ENCODE results near the gene ZNF513. TPM values are rescaled to one million over a fixed set of nuclear protein-coding genes. Genes with fewer than 3 reads are reported as not detected.
A peak's percentile ranks its signal among the peaks of the same experiment; 100 is the strongest.

ZNF513 gene
- total RNA-seq, 1 experiment from 2014 or later, result 23.6 TPM

DNA sequence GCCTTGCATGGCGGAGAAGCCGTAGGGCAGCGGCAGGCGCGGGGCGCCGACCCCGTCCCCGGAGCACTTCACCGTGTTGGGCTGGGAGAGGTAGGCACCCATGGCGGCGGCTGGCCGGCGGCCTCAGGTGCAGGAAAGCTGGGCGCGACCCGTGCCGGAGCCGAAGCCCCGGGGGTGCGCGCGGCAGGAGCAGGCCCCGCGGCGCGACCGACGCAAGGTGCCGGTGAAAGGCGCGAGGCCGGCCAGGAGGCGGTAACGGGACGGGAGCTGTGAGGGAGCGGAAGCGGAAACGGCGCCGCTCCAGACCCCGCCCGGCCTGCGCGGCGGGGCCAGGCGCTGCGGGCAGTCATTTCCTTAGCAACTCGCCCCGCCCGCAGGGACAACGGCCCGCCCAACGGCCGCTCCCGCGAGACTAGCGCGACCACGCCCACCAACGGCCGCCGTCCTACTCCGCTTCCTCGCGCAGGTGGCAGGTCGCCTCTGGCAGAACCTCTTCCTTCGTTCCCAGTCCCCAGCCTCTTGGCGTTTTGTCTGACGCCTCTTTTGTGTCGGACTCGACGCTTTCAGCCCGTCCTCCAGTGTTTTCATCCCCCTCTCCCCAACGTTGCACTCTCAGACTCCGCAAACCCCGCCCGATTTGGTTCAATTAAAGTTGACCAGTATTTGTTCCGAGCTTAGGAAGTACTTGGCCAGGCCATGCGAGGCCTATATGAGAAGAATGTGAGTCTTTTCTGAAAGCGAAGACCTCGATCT is 29.0 kb upstream of the ZNF513 start, which contains the start of gene PPM1G (continued):
- TF ChIP-seq, protein P1, sequence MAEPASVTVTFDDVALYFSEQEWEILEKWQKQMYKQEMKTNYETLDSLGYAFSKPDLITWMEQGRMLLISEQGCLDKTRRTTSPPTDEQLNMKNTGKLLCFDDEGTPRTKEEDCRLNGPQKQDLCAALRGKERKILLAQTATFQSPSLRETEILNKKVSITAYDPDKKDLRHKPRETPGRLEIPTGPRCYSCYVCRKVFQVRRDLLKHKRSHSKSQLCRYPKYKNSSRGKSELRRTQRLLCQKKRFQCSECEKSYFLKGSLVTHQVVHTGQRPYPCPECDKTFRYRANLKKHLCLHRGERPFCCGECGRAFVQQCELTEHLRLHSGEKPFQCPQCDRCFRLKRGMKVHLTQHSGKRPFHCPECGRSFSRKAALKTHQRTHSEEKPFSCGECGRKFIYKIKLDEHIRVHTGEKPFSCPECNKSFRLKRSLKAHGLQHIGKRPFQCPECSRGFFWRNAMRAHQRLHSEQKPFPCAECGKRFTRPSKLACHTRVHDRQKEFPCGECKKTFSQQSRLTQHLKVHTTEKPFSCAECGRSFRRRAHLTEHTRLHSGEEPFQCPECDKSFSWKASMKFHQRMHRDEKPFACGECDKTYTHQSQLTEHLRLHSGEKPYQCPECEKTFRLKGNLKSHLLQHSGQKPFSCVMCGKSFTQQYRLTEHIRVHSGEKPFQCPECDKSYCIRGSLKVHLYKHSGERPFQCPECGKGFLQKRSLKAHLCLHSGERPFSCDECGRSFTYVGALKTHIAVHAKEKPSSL (CRISPR knock-in tag; conservative IDR thresholded peaks at IDR 0.05), result no peak
- TF ChIP-seq RELA (CRISPR knock-in tag; IDR thresholded peaks at IDR 0.05; ENCODE audit: borderline replicate concordance), result peak; percentile 85; the same call in 1 of the 2 replicates
- no peak for TF ChIP-seq EMX1 (CRISPR knock-in tag; IDR thresholded peaks at IDR 0.05)
- TF ChIP-seq ELF4 (CRISPR knock-in tag; IDR thresholded peaks at IDR 0.05; ENCODE audit: low read depth), result no peak
- no peak; the same call in none of the 2 replicates for TF ChIP-seq GABPB1 (CRISPR knock-in tag; IDR thresholded peaks at IDR 0.05)
- TF ChIP-seq ZBTB21 (CRISPR knock-in tag; IDR thresholded peaks at IDR 0.05; ENCODE audit: borderline replicate concordance), result peak; percentile 42; the same call in 1 of the 2 replicates
- TF ChIP-seq ZNF317 (CRISPR knock-in tag; IDR thresholded peaks at IDR 0.05; ENCODE audit: borderline replicate concordance, low read depth), result no peak
- 0 out of 2 replicates have a peak, but pooled peaks have one; percentile 27 for TF ChIP-seq TEAD1 (CRISPR knock-in tag; IDR thresholded peaks at IDR 0.05)
- TF ChIP-seq ETV6 (CRISPR knock-in tag; IDR thresholded peaks at IDR 0.05), result peak; percentile 92
- TF ChIP-seq, protein P2, sequence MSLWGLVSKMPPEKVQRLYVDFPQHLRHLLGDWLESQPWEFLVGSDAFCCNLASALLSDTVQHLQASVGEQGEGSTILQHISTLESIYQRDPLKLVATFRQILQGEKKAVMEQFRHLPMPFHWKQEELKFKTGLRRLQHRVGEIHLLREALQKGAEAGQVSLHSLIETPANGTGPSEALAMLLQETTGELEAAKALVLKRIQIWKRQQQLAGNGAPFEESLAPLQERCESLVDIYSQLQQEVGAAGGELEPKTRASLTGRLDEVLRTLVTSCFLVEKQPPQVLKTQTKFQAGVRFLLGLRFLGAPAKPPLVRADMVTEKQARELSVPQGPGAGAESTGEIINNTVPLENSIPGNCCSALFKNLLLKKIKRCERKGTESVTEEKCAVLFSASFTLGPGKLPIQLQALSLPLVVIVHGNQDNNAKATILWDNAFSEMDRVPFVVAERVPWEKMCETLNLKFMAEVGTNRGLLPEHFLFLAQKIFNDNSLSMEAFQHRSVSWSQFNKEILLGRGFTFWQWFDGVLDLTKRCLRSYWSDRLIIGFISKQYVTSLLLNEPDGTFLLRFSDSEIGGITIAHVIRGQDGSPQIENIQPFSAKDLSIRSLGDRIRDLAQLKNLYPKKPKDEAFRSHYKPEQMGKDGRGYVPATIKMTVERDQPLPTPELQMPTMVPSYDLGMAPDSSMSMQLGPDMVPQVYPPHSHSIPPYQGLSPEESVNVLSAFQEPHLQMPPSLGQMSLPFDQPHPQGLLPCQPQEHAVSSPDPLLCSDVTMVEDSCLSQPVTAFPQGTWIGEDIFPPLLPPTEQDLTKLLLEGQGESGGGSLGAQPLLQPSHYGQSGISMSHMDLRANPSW (CRISPR knock-in tag; conservative IDR thresholded peaks at IDR 0.05; ENCODE audit: low read depth), result no peak
- TF ChIP-seq, protein P3, sequence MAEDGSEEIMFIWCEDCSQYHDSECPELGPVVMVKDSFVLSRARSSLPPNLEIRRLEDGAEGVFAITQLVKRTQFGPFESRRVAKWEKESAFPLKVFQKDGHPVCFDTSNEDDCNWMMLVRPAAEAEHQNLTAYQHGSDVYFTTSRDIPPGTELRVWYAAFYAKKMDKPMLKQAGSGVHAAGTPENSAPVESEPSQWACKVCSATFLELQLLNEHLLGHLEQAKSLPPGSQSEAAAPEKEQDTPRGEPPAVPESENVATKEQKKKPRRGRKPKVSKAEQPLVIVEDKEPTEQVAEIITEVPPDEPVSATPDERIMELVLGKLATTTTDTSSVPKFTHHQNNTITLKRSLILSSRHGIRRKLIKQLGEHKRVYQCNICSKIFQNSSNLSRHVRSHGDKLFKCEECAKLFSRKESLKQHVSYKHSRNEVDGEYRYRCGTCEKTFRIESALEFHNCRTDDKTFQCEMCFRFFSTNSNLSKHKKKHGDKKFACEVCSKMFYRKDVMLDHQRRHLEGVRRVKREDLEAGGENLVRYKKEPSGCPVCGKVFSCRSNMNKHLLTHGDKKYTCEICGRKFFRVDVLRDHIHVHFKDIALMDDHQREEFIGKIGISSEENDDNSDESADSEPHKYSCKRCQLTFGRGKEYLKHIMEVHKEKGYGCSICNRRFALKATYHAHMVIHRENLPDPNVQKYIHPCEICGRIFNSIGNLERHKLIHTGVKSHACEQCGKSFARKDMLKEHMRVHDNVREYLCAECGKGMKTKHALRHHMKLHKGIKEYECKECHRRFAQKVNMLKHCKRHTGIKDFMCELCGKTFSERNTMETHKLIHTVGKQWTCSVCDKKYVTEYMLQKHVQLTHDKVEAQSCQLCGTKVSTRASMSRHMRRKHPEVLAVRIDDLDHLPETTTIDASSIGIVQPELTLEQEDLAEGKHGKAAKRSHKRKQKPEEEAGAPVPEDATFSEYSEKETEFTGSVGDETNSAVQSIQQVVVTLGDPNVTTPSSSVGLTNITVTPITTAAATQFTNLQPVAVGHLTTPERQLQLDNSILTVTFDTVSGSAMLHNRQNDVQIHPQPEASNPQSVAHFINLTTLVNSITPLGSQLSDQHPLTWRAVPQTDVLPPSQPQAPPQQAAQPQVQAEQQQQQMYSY (CRISPR knock-in tag; IDR thresholded peaks at IDR 0.05), result peak; percentile 42; the same call in 1 of the 2 replicates
- TF ChIP-seq, protein P4, sequence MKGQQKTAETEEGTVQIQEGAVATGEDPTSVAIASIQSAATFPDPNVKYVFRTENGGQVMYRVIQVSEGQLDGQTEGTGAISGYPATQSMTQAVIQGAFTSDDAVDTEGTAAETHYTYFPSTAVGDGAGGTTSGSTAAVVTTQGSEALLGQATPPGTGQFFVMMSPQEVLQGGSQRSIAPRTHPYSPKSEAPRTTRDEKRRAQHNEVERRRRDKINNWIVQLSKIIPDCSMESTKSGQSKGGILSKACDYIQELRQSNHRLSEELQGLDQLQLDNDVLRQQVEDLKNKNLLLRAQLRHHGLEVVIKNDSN (CRISPR knock-in tag; IDR thresholded peaks at IDR 0.05), result peak; percentile 56; the same call in 1 of the 2 replicates
- TF ChIP-seq, protein P5, sequence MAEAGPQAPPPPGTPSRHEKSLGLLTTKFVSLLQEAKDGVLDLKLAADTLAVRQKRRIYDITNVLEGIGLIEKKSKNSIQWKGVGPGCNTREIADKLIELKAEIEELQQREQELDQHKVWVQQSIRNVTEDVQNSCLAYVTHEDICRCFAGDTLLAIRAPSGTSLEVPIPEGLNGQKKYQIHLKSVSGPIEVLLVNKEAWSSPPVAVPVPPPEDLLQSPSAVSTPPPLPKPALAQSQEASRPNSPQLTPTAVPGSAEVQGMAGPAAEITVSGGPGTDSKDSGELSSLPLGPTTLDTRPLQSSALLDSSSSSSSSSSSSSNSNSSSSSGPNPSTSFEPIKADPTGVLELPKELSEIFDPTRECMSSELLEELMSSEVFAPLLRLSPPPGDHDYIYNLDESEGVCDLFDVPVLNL (CRISPR knock-in tag; IDR thresholded peaks at IDR 0.05; ENCODE audit: borderline replicate concordance, low read depth), result 0 out of 2 replicates have a peak, but pooled peaks have one; percentile 56
- TF ChIP-seq, protein P6, sequence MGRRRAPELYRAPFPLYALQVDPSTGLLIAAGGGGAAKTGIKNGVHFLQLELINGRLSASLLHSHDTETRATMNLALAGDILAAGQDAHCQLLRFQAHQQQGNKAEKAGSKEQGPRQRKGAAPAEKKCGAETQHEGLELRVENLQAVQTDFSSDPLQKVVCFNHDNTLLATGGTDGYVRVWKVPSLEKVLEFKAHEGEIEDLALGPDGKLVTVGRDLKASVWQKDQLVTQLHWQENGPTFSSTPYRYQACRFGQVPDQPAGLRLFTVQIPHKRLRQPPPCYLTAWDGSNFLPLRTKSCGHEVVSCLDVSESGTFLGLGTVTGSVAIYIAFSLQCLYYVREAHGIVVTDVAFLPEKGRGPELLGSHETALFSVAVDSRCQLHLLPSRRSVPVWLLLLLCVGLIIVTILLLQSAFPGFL (CRISPR knock-in tag; IDR thresholded peaks at IDR 0.05; ENCODE audit: borderline replicate concordance), result peak; percentile 41
- TF ChIP-seq, protein P7, sequence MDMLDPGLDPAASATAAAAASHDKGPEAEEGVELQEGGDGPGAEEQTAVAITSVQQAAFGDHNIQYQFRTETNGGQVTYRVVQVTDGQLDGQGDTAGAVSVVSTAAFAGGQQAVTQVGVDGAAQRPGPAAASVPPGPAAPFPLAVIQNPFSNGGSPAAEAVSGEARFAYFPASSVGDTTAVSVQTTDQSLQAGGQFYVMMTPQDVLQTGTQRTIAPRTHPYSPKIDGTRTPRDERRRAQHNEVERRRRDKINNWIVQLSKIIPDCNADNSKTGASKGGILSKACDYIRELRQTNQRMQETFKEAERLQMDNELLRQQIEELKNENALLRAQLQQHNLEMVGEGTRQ (CRISPR knock-in tag; IDR thresholded peaks at IDR 0.05), result peak; percentile 22; the same call in 1 of the 2 replicates
- TF ChIP-seq FOXJ3 (CRISPR knock-in tag; IDR thresholded peaks at IDR 0.05; ENCODE audit: borderline replicate concordance), result no peak
- peak; percentile 98 for TF ChIP-seq SP1 (CRISPR knock-in tag; conservative IDR thresholded peaks at IDR 0.05)
- TF ChIP-seq, protein P8, sequence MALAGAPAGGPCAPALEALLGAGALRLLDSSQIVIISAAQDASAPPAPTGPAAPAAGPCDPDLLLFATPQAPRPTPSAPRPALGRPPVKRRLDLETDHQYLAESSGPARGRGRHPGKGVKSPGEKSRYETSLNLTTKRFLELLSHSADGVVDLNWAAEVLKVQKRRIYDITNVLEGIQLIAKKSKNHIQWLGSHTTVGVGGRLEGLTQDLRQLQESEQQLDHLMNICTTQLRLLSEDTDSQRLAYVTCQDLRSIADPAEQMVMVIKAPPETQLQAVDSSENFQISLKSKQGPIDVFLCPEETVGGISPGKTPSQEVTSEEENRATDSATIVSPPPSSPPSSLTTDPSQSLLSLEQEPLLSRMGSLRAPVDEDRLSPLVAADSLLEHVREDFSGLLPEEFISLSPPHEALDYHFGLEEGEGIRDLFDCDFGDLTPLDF (CRISPR knock-in tag; IDR thresholded peaks at IDR 0.05), result no peak
- TF ChIP-seq, protein P9, sequence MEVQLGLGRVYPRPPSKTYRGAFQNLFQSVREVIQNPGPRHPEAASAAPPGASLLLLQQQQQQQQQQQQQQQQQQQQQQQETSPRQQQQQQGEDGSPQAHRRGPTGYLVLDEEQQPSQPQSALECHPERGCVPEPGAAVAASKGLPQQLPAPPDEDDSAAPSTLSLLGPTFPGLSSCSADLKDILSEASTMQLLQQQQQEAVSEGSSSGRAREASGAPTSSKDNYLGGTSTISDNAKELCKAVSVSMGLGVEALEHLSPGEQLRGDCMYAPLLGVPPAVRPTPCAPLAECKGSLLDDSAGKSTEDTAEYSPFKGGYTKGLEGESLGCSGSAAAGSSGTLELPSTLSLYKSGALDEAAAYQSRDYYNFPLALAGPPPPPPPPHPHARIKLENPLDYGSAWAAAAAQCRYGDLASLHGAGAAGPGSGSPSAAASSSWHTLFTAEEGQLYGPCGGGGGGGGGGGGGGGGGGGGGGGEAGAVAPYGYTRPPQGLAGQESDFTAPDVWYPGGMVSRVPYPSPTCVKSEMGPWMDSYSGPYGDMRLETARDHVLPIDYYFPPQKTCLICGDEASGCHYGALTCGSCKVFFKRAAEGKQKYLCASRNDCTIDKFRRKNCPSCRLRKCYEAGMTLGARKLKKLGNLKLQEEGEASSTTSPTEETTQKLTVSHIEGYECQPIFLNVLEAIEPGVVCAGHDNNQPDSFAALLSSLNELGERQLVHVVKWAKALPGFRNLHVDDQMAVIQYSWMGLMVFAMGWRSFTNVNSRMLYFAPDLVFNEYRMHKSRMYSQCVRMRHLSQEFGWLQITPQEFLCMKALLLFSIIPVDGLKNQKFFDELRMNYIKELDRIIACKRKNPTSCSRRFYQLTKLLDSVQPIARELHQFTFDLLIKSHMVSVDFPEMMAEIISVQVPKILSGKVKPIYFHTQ (CRISPR knock-in tag; IDR thresholded peaks at IDR 0.05), result no peak
- TF ChIP-seq ZNF219 (CRISPR knock-in tag; IDR thresholded peaks at IDR 0.05; ENCODE audit: borderline replicate concordance), result no peak

Measured in WTC11 (cell line).